HUDEP-2 (cell line): ENCODE measurements around the gene DGCR6.
"Not testable (repeated sequence)": the region's sequence is repeated elsewhere in the genome, so short reads cannot be mapped to it uniquely, and the experiment has no call there.

Experiments
- DNase-seq, 76 experiments: peaks; one replicate each; lab custom pipeline; 2025; ENCODE audit not compliant: unreplicated experiment in 76 of 76; lab: John Stamatoyannopoulos, UW

Gene DGCR6

DNA sequence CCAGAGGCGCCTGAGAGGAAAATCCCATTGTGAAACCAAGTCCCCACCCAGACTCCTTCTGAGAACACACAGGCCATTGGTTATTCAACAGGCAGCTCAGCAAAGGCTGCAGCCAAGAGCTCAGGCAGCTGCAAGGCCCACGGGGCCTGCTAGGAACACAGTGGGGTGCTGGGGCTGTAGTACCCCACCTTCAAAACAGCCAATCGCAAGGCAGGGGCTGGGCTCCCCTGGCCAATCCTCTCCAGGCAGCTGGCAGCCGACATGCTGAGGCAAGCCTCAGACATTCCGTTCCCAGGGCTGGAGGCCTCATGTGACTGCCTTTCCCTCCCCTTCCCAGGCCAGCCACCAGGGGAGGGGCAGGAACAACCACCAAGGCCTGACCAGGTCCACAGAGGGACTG lies 23.3 kb downstream of the DGCR6 start:
- no peak for DNase-seq

DNA sequence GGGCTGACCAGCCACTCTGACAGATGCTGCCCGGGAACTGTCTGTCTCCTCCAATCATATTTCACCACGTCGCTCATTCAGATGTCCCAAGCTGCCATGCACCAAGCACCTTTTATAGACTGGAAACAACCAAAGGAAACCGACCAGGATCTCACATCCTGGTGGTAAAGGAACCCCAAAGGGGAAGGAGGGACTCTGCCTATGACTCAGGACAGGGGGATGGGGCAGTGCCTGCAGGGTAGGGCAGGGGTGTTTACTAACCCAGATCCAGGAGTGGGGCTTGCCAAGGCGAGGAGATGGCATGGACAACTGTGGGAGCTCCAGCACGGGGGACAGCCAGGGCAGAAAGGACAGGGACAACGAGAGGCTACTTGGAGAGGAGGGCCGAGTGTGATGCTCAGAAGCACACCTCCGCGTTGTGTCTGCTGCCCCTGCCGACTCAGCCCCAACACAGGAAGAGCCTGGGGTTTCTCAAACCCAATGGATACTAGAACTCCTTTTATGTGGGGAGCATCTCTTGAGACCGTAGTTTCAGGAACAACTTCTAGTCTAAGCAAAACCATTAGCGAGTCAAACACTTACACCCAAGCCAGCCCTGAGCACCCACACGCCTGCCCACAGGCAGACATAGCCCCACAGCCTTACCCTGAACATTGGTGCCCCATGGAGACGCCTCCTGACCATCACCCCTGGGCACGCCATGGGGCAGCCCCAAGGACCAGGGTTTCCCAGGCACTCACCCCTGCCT lies 26.0 kb downstream of the DGCR6 start:
- DNase-seq: no peak

DNA sequence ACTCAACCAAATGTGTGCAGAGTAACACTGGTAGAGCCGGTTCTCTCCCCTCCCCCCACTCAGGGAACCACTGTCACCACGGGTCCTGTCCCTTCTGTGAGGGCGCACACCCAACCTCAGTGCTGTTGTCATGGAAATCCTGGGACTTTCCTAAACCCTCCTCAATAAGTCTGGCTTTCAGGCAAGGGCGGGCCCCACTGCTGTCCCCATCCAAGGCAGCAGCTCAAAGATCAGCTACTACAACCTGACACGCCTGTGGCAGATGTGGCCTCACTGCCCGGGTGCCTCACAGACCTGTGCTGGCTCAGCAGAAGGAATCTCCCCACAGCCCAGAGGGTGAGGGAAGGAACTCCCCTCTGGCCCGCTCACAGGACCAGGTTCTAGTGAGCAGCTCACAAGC lies 27.8 kb downstream of the DGCR6 start:
- no peak for DNase-seq

DNA sequence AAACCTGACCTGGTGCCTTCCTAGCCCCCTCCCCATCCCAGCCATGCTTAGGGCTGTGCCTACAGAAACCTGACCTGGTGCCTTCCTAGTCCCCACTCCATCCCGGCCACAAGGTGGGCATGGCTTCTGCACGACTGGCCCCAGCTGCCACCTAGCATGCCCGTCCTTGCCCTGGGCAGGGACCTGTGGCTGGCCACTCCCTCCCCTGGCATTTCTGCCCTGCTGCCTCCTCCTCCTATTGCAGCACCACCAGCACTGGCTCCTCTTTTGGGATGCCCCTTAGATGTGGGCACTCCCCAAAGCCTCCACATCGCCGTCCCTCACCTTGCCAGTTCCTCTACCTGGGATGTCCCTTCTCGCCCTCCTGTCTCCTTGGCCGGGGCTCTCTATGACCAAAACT lies 28.6 kb downstream of the DGCR6 start:
- not testable (repeated sequence) for DNase-seq

DNA sequence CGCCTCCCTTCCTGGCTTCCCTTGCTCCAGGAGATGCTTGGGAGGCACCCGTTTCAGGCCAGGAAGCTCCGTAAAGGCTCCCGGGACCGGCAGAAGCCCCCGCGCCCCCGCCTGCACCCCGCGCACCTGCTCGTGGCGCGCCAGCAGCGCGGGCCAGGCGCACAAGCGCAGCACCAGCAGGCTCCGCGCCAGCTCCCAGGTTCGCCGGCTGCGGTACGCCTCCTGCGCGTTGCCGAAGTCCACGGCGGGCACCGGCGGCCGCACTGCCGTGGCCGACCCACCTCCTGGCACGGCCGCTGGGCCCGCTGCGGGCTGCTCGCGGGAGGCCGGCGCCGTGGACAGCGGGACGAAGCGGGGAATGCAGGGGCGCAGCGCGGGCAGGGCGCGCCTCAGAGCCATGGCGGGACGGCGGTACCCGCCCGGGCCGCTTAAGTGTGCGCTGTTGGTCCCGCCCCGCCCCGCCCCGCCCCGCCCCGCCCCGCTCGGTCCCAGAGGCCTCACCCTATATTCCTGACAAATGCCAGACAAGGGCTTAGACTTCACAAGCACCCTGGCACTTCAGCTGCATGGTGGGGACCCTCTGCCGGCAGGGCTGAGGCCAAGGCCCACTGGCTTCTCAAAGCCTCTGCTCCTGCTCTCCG lies 29.9 kb downstream of the DGCR6 start, which contains the start of gene PRODH:
PRODH (minus strand) TSS at position 405 of the 641 bp plus-strand sequence; CDS start at position 399, 6 bp downstream.
- no peak for DNase-seq

DNA sequence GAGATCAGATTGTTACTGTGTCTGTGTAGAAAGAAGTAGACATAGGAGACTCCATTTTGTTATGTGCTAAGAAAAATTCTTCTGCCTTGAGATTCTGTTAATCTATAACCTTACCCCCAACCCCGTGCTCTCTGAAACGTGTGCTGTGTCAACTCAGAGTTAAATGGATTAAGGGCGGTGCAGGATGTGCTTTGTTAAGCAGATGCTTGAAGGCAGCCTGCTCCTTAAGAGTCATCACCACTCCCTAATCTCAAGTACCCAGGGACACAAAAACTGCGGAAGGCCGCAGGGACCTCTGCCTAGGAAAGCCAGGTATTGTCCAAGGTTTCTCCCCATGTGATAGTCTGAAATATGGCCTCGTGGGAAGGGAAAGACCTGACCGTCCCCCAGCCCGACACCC lies 32.6 kb downstream of the DGCR6 start:
- not testable (repeated sequence) for DNase-seq

DNA sequence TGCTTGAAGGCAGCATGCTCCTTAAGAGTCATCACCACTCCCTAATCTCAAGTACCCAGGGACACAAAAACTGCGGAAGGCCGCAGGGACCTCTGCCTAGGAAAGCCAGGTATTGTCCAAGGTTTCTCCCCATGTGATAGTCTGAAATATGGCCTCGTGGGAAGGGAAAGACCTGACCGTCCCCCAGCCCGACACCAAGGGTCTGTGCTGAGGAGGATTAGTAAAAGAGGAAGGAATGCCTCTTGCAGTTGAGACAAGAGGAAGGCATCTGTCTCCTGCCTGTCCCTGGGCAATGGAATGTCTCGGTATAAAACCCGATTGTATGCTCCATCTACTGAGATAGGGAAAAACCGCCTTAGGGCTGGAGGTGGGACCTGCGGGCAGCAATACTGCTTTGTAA lies 41.0 kb downstream of the DGCR6 start:
- DNase-seq: not testable (repeated sequence)

DNA sequence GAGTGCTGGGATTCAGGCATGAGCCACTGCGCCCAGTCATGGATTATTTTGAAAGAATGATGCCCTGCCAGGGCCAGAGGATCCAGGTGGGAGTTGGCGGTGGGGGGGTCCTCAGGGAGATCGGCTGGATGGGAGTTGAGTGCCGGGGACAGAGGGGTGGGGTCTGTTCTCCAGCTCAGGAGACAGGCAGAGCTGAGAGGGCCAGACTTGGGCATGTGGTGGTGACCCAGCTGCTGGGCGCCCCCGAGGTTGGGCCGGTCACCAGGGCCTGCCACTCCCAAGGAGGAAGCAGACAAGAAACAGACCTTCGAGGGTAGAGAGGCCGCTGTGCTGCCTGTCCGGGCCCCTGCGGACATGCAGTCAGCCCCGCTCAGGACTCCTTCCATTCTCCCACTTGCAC lies 41.8 kb downstream of the DGCR6 start:
- no peak for DNase-seq

DNA sequence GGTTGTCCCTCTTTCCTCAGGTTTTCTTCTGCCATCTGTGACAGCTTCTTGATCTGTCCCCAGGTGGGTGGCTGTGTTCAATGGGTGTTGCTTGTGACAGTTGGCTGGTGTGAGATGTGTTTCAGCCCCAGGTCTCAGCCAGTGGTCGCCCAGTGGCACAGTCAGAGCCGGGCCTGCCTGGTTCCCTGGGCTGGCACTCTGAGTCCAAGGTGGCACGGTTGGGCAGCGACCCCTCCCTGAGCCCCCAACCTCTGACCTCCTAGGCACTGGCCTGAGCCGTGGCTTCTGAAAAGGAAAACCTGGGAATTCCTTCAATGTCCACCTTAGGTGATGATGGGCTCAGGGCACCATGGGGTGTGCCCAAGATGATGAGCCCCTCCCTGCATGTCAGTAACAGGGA lies 44.0 kb downstream of the DGCR6 start:
- no peak for DNase-seq

DNA sequence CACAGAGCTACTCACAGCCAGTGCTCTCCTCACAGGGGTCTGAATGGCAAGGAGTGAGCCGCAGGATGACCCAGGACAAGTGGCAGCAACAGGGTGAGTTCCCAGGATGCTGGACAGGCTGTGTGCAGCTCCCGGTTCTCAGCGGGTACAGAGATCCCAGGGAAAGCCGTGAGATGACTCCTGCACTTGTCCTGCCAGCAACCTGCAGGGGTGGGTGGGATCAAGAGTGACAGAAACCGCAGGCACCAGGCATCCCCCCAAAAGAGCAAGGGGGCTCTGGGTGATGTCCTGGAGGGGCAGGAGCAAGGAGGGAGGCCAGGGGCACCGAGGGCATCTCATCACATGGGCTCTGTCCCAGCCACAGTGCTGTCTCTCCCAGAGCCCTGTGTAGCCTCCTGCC lies 45.9 kb downstream of the DGCR6 start:
- no peak for DNase-seq

DNA sequence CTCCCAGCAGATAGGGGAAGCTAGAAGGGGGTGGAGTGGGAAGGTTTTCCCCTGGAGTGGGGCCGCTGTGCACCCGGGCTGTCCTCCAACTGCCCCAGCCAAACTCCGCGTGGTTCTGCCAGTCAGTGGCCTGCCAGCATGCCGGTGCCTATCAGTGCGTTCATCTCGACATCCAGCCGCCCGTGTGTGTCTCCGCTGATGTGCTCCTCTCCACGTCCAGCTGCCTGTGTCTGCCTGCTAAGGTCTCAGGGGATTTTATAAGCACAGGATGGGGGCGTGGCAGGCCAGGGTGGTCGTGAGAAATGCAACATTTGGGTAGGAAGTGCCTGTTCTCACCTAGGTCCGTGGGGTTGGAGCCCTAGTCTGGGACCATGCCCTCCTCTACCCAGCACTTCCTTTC lies 47.0 kb downstream of the DGCR6 start:
- DNase-seq: not testable (repeated sequence)

DNA sequence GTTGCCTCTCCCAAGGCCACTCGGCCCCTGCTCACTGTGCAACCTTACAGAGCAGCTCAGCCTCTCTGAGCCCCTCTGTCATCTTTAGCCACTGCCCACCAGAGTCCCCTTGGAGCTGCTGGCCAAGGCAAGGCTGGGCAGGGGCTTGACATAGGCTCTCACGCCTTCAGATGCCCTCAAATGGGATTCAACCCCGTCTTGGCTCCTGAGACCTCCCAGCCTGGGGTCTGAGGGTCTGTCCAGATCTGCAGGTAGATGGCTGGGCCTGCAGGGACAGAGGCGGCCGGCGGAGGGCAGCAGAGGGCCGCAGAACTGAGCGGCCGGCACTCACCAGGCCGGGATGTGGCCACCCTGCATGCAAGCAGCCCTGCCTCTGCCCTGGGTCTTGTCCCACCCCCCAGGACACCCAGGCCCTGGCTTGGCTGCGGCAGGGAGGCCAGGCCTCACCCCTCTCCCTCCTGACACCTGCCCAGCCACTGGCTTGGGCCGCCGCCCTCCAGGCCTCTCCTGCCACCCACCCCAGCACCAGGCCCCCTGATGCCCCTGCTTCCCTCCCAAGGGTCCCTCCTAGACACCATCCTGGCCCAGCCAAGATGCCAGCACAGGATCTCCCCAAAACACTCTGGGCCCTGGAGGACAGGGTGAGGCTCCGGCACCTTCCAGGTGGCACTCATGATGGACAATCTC lies 48.3 kb downstream of the DGCR6 start:
- peak in 38 of 76 experiments; percentile 1 to 52 (median 22) for DNase-seq

DNA sequence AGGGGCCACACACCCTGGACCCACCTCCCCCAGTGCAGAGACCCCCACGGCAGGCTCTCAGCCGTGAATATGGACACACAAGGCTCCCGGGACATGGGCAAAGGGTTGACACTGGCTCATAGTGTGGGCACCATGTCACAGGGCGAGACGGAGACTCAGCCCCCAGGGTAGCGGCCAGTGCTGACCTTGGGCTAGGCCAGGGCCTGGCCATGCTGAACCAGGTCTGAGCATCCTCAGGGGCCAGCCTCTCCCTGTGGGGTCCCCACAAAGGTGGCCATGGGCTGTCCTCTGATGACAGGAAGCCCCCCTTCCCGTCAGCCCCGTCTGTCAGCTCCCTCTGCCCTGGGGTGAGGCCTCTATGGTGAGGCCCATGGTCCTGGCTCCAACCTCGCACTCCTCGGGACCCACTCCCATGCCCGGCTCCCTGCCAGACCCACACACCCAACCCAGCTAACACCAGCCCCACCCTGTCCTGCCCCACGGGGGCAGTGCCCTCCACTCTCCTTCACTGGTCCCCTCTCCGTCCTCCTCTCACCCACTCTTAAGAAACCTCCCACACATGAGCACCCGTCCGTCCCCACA lies 49.0 kb downstream of the DGCR6 start:
- no peak for DNase-seq

DNA sequence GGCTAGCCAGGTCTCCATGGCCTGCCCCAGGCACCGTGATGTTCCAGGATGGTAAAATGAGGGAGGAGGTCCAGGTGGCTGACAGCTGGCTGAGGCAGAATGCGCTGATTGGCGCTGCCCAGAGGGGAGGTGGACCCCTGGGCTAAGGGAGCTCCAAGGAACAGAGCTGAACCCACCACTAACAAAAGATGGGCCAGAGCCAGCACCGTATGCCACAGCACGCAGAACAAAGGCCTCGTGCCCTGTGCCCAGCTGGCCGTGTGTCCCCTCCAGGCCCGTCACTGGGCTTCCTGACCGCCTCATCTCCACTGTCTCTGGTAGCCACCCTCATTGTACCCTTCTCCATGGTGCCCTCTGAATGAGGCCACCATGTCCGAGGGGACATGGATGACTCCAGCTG lies 49.6 kb downstream of the DGCR6 start:
- DNase-seq: no peak

DNA sequence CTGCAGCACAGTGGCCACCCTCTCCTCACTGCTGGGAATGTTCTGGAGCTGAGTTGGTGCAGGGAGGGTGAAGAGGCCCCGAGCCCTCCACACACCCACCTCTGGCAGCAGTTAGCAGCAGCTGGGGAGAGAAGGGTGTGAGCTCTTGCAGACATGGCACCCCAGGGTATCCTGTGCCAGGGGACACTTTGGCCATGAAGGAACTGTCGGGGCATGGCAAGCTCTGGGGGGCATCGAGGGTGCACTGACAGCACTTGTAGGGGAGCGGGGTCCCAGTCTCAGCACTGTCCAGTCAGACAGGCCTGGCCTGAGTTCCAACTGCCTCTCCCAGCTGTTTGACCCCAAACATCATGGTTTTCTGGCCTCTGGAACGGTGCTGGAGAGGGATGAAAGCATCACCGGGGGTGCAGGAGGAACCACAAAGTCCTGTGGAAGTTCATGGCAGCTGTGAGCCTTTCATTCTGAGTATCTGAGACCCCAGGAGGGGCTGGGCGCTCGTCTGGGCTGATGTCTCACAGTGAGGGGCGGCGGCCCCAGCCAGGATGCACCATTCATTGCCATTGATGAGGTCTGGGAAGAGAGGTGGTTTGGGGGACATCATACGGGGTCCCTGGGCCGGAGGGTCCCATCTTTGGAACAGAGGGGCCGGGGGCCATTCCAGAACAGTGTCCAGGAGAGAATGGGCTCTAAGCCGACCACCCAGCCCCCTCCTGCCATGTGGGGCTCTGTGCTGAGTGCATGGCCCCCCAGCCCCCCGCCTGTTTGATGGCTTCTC lies 50.2 kb downstream of the DGCR6 start:
- DNase-seq: not testable (repeated sequence)

DNA sequence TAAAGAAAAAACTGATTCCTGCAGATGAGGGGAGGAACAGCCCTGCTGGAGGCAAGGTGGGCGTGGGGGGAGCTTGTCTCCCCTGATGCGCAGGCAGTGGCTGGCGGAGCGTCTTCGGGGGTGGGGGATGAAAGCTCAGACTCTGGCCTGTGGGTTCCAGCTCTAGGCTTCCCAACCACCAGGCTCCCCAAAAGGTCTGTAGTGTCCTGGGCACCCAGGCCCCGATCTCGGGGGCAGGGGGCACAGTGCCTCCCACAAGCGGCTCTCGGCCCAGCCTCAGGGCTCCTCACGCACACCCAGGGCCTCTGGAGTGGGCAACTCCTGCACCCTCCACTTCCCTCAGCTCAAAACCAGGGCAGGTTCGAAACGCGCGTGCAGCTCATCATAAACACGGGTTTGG lies 50.8 kb downstream of the DGCR6 start:
- DNase-seq: not testable (repeated sequence)

DNA sequence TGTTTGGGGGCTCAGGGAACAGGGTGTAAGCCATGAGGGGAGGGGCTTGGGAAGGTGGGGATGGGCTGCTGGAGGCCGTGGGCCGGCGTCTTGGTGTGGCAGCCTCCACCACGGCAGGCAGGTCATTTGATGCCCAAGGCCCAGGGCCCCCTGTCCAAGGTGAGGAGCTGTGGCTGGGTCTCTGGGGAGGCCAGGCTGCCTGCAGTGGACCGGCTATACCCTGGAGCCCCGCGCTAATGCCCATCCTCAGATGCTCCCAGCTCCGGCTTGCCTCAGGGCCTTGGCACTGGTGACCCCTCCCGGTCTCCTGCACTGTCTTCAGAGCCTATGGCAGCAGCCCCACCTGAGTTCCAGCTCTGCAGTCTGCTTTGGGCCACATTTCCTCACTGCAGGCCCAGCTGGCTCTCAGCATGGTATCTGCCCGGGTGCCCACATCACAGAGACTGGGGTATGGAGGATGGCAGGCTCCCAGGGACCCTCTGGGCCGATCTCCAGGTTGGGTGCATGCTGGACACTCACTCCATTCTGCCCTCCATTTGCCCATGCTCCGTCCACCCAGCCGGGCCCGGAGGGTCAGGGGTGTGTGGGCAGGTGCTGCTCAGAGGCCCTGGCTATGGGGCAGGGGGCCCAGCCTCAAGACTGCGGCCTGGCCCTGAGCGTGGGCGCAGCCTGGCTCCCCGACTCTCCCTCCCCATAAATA lies 51.7 kb downstream of the DGCR6 start:
- not testable (repeated sequence) for DNase-seq

DNA sequence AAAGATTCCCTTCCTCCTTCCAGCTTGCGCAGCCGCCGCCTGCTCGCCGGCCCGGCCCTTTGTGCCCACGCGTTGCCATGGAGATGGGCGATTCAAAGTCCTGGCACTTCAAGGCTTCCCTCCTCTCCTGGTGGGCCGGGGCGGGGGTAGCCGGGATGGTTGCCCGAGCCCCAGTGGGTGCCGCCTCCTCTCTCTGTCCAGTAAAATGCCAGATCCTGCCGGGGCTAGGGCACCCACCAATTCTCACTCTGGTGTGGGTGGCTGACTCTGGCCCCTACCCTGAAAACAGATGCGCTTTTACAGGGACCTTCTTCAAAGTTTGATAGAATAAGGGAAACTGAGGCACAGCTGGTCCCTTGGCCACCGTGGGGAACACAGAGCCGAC lies 52.2 kb downstream of the DGCR6 start:
- not testable (repeated sequence) for DNase-seq

DNA sequence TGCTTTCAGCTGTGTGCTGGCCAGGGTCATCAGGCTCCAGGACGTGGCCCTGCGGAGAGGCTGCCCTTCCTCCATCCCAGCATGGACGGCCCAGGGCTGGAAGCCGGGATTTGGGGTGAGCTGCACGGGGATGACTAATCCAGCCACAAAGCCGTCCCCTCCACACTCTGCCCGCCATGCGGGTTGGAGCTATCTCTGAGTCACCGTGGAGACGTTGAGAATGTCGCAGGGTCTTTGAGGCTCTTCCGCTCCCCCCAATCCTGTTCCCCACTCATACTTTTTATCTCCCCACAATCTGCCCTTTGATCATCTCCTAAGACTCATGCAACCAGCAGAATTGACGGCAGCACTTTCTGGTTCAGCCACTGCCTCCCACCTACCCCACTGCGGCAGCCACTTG lies 52.6 kb downstream of the DGCR6 start:
- DNase-seq: not testable (repeated sequence)

DNA sequence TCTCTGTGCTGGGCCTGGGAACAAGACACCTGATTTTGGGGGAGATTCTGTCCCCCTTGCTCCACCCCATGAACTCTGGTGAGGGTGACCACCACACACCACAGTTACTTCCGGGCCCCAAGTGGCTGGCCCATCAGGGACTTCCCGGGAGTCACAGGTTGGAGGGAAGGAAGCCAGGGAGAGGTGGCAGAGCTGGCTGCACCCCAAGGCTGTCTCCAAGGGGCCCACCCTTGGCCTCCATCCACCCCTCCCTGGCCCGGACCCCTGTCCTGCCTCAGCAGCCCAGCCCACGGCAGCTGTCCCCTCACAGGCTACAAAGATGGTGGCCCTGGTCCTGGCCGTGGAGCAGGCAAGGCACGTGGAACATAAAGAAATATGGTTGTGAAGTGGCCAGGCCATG lies 53.1 kb downstream of the DGCR6 start:
- DNase-seq: not testable (repeated sequence)
